GM18951 (cell line): ENCODE results near the gene MFSD6L.

Source experiments
- POLR2A ChIP-seq: IDR thresholded peaks from 4 replicates; pipeline ENCODE4 v1.6.1; 2011; ENCODE audit warnings: mild to moderate bottlenecking; ENCODE audit not compliant: insufficient read length, insufficient read depth; ENCODE audit errors: extremely low read depth
- in situ Hi-C: fragments of 300-500 bp; cut with MboI; formaldehyde crosslinking; loops from one replicate; pipeline ENCODE4 v1.12.0; 2022; ENCODE audit warnings: low sequenced_read_pairs, mixed read lengths, inconsistent platforms; ENCODE audit not compliant: unreplicated experiment

The MFSD6L gene

GRCh38 chr17:8758137-8758596, 41.0 kb downstream of the MFSD6L start, which contains the start of gene SPDYE4:
SPDYE4 (minus strand) TSS chr17:8758546; CDS start chr17:8758382, 164 bp downstream.
- in situ Hi-C loops = no loop called here
- TF ChIP-seq POLR2A = no peak

GRCh38 chr17:8757189-8757588, 42.0 kb downstream of the MFSD6L start:
- TF ChIP-seq POLR2A = no peak
- in situ Hi-C loops = no loop called here

- in situ Hi-C loops = no loop called here
- TF ChIP-seq POLR2A = no peak
These were observed 43.4 kb downstream of the MFSD6L start for GRCh38 chr17:8755590-8756255.

GRCh38 chr17:8754890-8755289, 44.3 kb downstream of the MFSD6L start:
- in situ Hi-C loops = no loop called here
- TF ChIP-seq POLR2A = no peak

- TF ChIP-seq POLR2A = no peak
- in situ Hi-C loops = no loop called here
These were observed 45.2 kb downstream of the MFSD6L start for GRCh38 chr17:8753976-8754440.

- in situ Hi-C loops = no loop called here
- no peak for TF ChIP-seq POLR2A
These were observed 45.8 kb downstream of the MFSD6L start for GRCh38 chr17:8753136-8753975.

GRCh38 chr17:8749616-8750015, 49.5 kb downstream of the MFSD6L start:
- in situ Hi-C loops = loop anchor here (10.0 kb wide), 1 partner anchor 335 kb away; no protein-coding TSS in a partner anchor
- TF ChIP-seq POLR2A = no peak

- no peak for TF ChIP-seq POLR2A
- in situ Hi-C loops = loop anchor here (10.0 kb wide), 1 partner anchor 333 kb away; no protein-coding TSS in a partner anchor
These were observed 51.4 kb downstream of the MFSD6L start for GRCh38 chr17:8747742-8748141.
